SK-N-SH (cell line): ENCODE measurements around the gene PRDM15. TPM values are rescaled to one million over a fixed set of nuclear protein-coding genes. Genes with fewer than 3 reads are reported as not detected.

ENCODE experiments used
- CTCF ChIA-PET: fragments of 300-600, 350-600 bp; formaldehyde crosslinking; extraction: SDS; loops from one replicate; lab custom pipeline; 2021; lab: Yijun Ruan, JAX
- POLR2A ChIA-PET: fragments of 350-600 bp; sonication (Branson Sonifier 250); formaldehyde crosslinking; extraction: SDS; loops from one replicate; lab custom pipeline; 2020; ENCODE audit warnings: antibody characterized with exemption, inconsistent platforms; lab: Yijun Ruan, JAX
- DNase-seq: peaks from one replicate; pipeline ENCODE4 v3.0.0; 2012
- H2AFZ ChIP-seq: fragments of 200-600 bp; sonication (generic); 2 replicates; pipeline ENCODE4 v1.8.1; 2016; ENCODE audit warnings: antibody characterized with exemption, mild to moderate bottlenecking, low read depth
- H3F3A ChIP-seq: fragments of 200-600 bp; sonication (generic); replicated peaks from 2 replicates; pipeline ENCODE3; 2016; ENCODE audit warnings: antibody characterized with exemption, mild to moderate bottlenecking; ENCODE audit not compliant: insufficient read depth
- H3K27ac ChIP-seq, 2 experiments: fragments of 200-500 bp in 1 of 2; fragments of 200-600 bp in 1 of 2; sonication (Bioruptor generic) in 1 of 2; sonication (generic), shearing (Covaris generic) in 1 of 2; 2 replicates each; pipeline versions ENCODE4 v1.5.1 to v1.6.1; 2014 to 2016; ENCODE audit warnings: low read depth in 2 of 2, inconsistent platforms in 1 of 2, low read length in 1 of 2, mild to moderate bottlenecking in 1 of 2, mixed read lengths in 1 of 2
- H3K27me3 ChIP-seq: fragments of 200-600 bp; sonication (generic), shearing (Covaris generic); 2 replicates; pipeline ENCODE4 v1.6.1; 2016; ENCODE audit warnings: mixed run types; ENCODE audit not compliant: insufficient read depth
- H3K36me3 ChIP-seq, 2 experiments: fragments of 200-500 bp in 1 of 2; fragments of 200-600 bp in 1 of 2; sonication (Bioruptor generic) in 1 of 2; sonication (generic) in 1 of 2; replicated peaks in 1 of 2; 2 replicates each; pipeline versions ENCODE3 to v1.5.1; 2014 to 2016; ENCODE audit warnings: low read length in 1 of 2, mild to moderate bottlenecking in 1 of 2; ENCODE audit not compliant: insufficient read depth in 2 of 2, control insufficient read depth in 1 of 2
- H3K4me1 ChIP-seq, 2 experiments: fragments of 200-500 bp in 1 of 2; fragments of 200-600 bp in 1 of 2; sonication (Bioruptor generic) in 1 of 2; sonication (generic), shearing (Covaris generic) in 1 of 2; 2 replicates each; pipeline versions ENCODE4 v1.5.1 to v1.6.1; 2014 to 2016; ENCODE audit warnings: low read depth in 1 of 2, low read length in 1 of 2, mixed run types in 1 of 2; ENCODE audit not compliant: insufficient read depth in 2 of 2, control insufficient read depth in 1 of 2
- H3K4me2 ChIP-seq: fragments of 200-600 bp; sonication (generic), shearing (Covaris generic); 2 replicates; pipeline ENCODE4 v1.6.1; 2017; ENCODE audit warnings: mixed run types
- H3K4me3 ChIP-seq, 2 experiments: fragments of 200-500 bp in 1 of 2; fragments of 200-600 bp in 1 of 2; sonication (Bioruptor generic) in 1 of 2; sonication (generic), shearing (Covaris generic) in 1 of 2; 2 replicates each; pipeline versions ENCODE4 v1.5.1 to v1.8.1; 2014 to 2016; ENCODE audit warnings: low read depth in 2 of 2, inconsistent platforms in 1 of 2, low read length in 1 of 2, mild to moderate bottlenecking in 1 of 2, mixed read lengths in 1 of 2, moderate library complexity in 1 of 2
- H3K79me2 ChIP-seq: fragments of 200-600 bp; sonication (generic); 2 replicates; pipeline ENCODE4 v1.8.1; 2017; ENCODE audit warnings: mild to moderate bottlenecking; ENCODE audit not compliant: insufficient read depth
- H3K9ac ChIP-seq: fragments of 200-600 bp; sonication (generic); 2 replicates; pipeline ENCODE4 v1.6.1; 2017; ENCODE audit warnings: mixed run types
- H3K9me2 ChIP-seq: fragments of 200-600 bp; sonication (generic); 2 replicates; pipeline ENCODE4 v1.6.1; 2017; ENCODE audit warnings: mixed run types
- H3K9me3 ChIP-seq: fragments of 200-600 bp; sonication (generic); 2 replicates; pipeline ENCODE4 v1.6.1; 2017; ENCODE audit warnings: mixed run types, mild to moderate bottlenecking, moderate library complexity
- H4K20me1 ChIP-seq: fragments of 200-600 bp; sonication (generic); 2 replicates; pipeline ENCODE4 v1.6.1; 2017; ENCODE audit warnings: mild to moderate bottlenecking, mixed run types; ENCODE audit not compliant: insufficient read depth
- ELF1 ChIP-seq: IDR thresholded peaks from 2 replicates; pipeline ENCODE4 v1.4.0; 2012
- EP300 ChIP-seq, 2 experiments: IDR thresholded peaks; 2 replicates each; pipeline versions ENCODE4 v1.4.0 to v1.6.1; 2012; ENCODE audit warnings: borderline replicate concordance in 1 of 2, low read depth in 1 of 2, low read length in 1 of 2
- FOSL2 ChIP-seq: IDR thresholded peaks from 2 replicates; pipeline ENCODE4 v1.4.0; 2012; ENCODE audit warnings: low read depth, mild to moderate bottlenecking, moderate library complexity, borderline replicate concordance
- FOXJ3 ChIP-seq: sonication (generic); formaldehyde crosslinking; IDR thresholded peaks from 2 replicates; pipeline ENCODE4 v1.5.1; 2020; ENCODE audit warnings: mild to moderate bottlenecking, missing genetic modification reagents
- FOXM1 ChIP-seq: IDR thresholded peaks from 2 replicates; pipeline ENCODE4 v1.4.0; 2012; ENCODE audit warnings: low read depth, mild to moderate bottlenecking
- JUND ChIP-seq: IDR thresholded peaks from 2 replicates; pipeline ENCODE4 v1.4.0; 2012
- MAX ChIP-seq: IDR thresholded peaks from 2 replicates; pipeline ENCODE4 v1.4.0; 2012; ENCODE audit warnings: low read depth
- NFIC ChIP-seq: IDR thresholded peaks from 2 replicates; pipeline ENCODE4 v1.4.0; 2012; ENCODE audit warnings: borderline replicate concordance
- NRF1 ChIP-seq: IDR thresholded peaks from 2 replicates; pipeline ENCODE4 v1.6.1; 2012; ENCODE audit warnings: low read depth, mild to moderate bottlenecking, low read length
- PBX3 ChIP-seq: IDR thresholded peaks from 2 replicates; pipeline ENCODE4; 2012
- POLR2AphosphoS5 ChIP-seq: IDR thresholded peaks from 2 replicates; pipeline ENCODE4 v1.6.1; 2012; ENCODE audit warnings: low read depth, low read length
- RAD21 ChIP-seq: IDR thresholded peaks from 2 replicates; pipeline ENCODE4 v1.6.1; 2012; ENCODE audit warnings: mild to moderate bottlenecking, low read length
- RXRA ChIP-seq: IDR thresholded peaks from 2 replicates; pipeline ENCODE4 v1.4.0; 2012; ENCODE audit warnings: low read depth, mild to moderate bottlenecking, borderline replicate concordance
- SMC3 ChIP-seq: IDR thresholded peaks from 2 replicates; pipeline ENCODE4 v1.6.1; 2012; ENCODE audit warnings: low read depth, low read length, improper control_type of control experiment
- TAF1 ChIP-seq: IDR thresholded peaks from 2 replicates; pipeline ENCODE4 v1.6.1; 2012; ENCODE audit warnings: low read depth, mild to moderate bottlenecking, low read length, moderate library complexity, borderline replicate concordance
- TCF12 ChIP-seq: IDR thresholded peaks from 2 replicates; pipeline ENCODE4 v1.4.0; 2012
- TEAD4 ChIP-seq: IDR thresholded peaks from 2 replicates; pipeline ENCODE4 v1.4.0; 2012; ENCODE audit warnings: mild to moderate bottlenecking, borderline replicate concordance; ENCODE audit not compliant: insufficient read depth
- USF1 ChIP-seq: IDR thresholded peaks from 2 replicates; pipeline ENCODE4 v1.4.0; 2012; ENCODE audit warnings: low read depth, borderline replicate concordance
- USF2 ChIP-seq: fragments of 150-350 bp; IDR thresholded peaks from 2 replicates; pipeline ENCODE4 v1.6.1; 2017; ENCODE audit warnings: antibody characterized with exemption, low read length, low read depth, borderline replicate concordance
- WGBS: methylation state at CpG from one replicate; pipeline ENCODE4 v1.1.6; 2017; ENCODE audit warnings: low lambda C conversion rate; 5-methylcytosine and 5-hydroxymethylcytosine counted together
- polyA plus RNA-seq, 3 experiments: library from polyadenylated mRNA; depleted of rRNA; stranded (reverse); fragments of >200 nt; gene quantifications; 2 replicates each; pipeline ENCODE4 v1.2.3, GENCODE V29; 2012

Gene PRDM15
- polyA plus RNA-seq, 1 of the 3 experiments (the other 2 are of a cell fraction): 7.0 TPM

- no peaks in the 10 kb centered on the region for H3K9me2 ChIP-seq
- POLR2A ChIA-PET: no interaction called here
- peak overlapping the region; percentile 77 for H3K4me2 ChIP-seq
- CTCF ChIA-PET: interaction anchor here (1.2 to 3.4 kb wide), 4 partner anchors 8 to 159 kb away, joined by 3 to 31 read pairs (median 4); no protein-coding TSS in a partner anchor
- DNase-seq: no peak
- no peaks in the 10 kb centered on the region for H3K4me1 ChIP-seq
- no peaks in the 10 kb centered on the region for H3K27me3 ChIP-seq
- 48% methylated on average over 10 of the region's 10 CpGs for WGBS
- H3K79me2 ChIP-seq: peaks cover 13% of the 10 kb centered on the region; the same call in 1 of the 2 replicates
- no peaks in the 10 kb centered on the region for H3K9me3 ChIP-seq
- H4K20me1 ChIP-seq: no peaks in the 10 kb centered on the region
- peak overlapping the region; percentile 87 for H2AFZ ChIP-seq
- H3K36me3 ChIP-seq: no peaks in the 10 kb centered on the region
- H3K9ac ChIP-seq: peak overlapping the region; percentile 64; the same call in 1 of the 2 replicates
- peak overlapping the region; percentile 60 to 76; a peak in 2 of 4 replicates for H3K4me3 ChIP-seq
- TF ChIP-seq USF2 (no peak), MAX (no peak), POLR2AphosphoS5 (no peak), TAF1 (no peak), EP300 (IDR thresholded peaks at IDR 0.05; ENCODE audit: borderline replicate concordance in 1 of 2, low read depth in 1 of 2, low read length in 1 of 2) (no peak), NRF1 (no peak)
- H3F3A ChIP-seq: peaks cover 14% of the 10 kb centered on the region
- H3K27ac ChIP-seq: peak overlapping the region in 1 of 2 experiments; percentile 78; a peak in 2 of 4 replicates
These were observed 110.0 kb downstream of the PRDM15 start for GRCh38 chr21:41769111-41769510.

- H3K4me2 ChIP-seq: peak overlapping the region; percentile 77
- no peaks in the 10 kb centered on the region for H3K9me3 ChIP-seq
- H3K4me1 ChIP-seq: no peaks in the 10 kb centered on the region
- POLR2A ChIA-PET: interaction anchor here (1.0 kb wide), 1 partner anchor 8 kb away, joined by 3 read pairs; no protein-coding TSS in a partner anchor
- no peaks in the 10 kb centered on the region for H3K27me3 ChIP-seq
- no peaks in the 10 kb centered on the region for H3K9me2 ChIP-seq
- peak overlapping the region in 1 of 2 experiments; percentile 78; a peak in 2 of 4 replicates for H3K27ac ChIP-seq
- H3K79me2 ChIP-seq: peaks cover 13% of the 10 kb centered on the region; the same call in 1 of the 2 replicates
- no peaks in the 10 kb centered on the region for H3K36me3 ChIP-seq
- H2AFZ ChIP-seq: peak overlapping the region; percentile 87
- WGBS: 3% methylated on average over 17 of the region's 17 CpGs
- peak overlapping the region; percentile 60 to 76; a peak in 3 of 4 replicates for H3K4me3 ChIP-seq
- H3K9ac ChIP-seq: peak overlapping the region; percentile 64; the same call in 1 of the 2 replicates
- DNase-seq: peak; percentile 60
- peaks cover 14% of the 10 kb centered on the region for H3F3A ChIP-seq
- H4K20me1 ChIP-seq: no peaks in the 10 kb centered on the region
- CTCF ChIA-PET: interaction anchor here (1.0 to 3.4 kb wide), 4 partner anchors 9 to 159 kb away, joined by 3 to 31 read pairs (median 4); no protein-coding TSS in a partner anchor
- TF ChIP-seq FOSL2: peak; percentile 60
- TF ChIP-seq POLR2AphosphoS5: no peak
- TF ChIP-seq FOXM1: peak; percentile 26; the same call in 1 of the 2 replicates
- TF ChIP-seq FOXJ3 (CRISPR knock-in tag): no peak
- TF ChIP-seq PBX3: peak; percentile 70; the same call in 1 of the 2 replicates
- TF ChIP-seq EP300 (IDR thresholded peaks at IDR 0.05; ENCODE audit: borderline replicate concordance in 1 of 2, low read depth in 1 of 2, low read length in 1 of 2): peak in 1 of 2 experiments; percentile 53; a peak in 1 of 4 replicates
- TF ChIP-seq USF2: no peak
- TF ChIP-seq SMC3: peak; percentile 49
- TF ChIP-seq JUND: peak; percentile 44
- no peak for TF ChIP-seq NFIC
- TF ChIP-seq NRF1: no peak
- 0 out of 2 replicates have a peak, but pooled peaks have one; percentile 8 for TF ChIP-seq TEAD4
- TF ChIP-seq RXRA: peak; percentile 22; the same call in 1 of the 2 replicates
- TF ChIP-seq TCF12: peak; percentile 60
- TF ChIP-seq ELF1: no peak
- TF ChIP-seq RAD21: peak; percentile 42
- peak; percentile 31; the same call in 1 of the 2 replicates for TF ChIP-seq MAX
- TF ChIP-seq USF1: no peak
These were observed 110.6 kb downstream of the PRDM15 start for GRCh38 chr21:41768437-41769042.
